NT2/D1 (cell line): Measurements from ENCODE around the gene SPIRE2.

Source experiments
- SUZ12 ChIP-seq: IDR thresholded peaks from 2 replicates; pipeline ENCODE4 v1.6.1; 2011; ENCODE audit not compliant: insufficient read length, insufficient read depth; ENCODE audit errors: extremely low read depth
- ZNF274 ChIP-seq: IDR thresholded peaks from 2 replicates; pipeline ENCODE4 v1.6.1; 2011; ENCODE audit warnings: mild to moderate bottlenecking, low read depth, low read length

- TF ChIP-seq ZNF274, result no peak
- TF ChIP-seq SUZ12, result no peak
Measured at GRCh38 chr16:89853306-89853993, 25.2 kb downstream of the SPIRE2 start.
